PC-9 (cell line): ENCODE measurements around the gene TDRD7. TPM values are rescaled to one million over a fixed set of nuclear protein-coding genes. Genes with fewer than 3 reads are reported as not detected.

Experiments used
- BruUV-seq: library from RNA; stranded (reverse); fragments of 400-500 nt; replicated peaks from 2 replicates; lab custom pipeline; 2021; lab: Mats Ljungman, UMichigan
- CTCF ChIA-PET: fragments of 300-600 bp; sonication (Branson Sonifier 250); formaldehyde crosslinking; loops from one replicate; lab custom pipeline; 2022; ENCODE audit warnings: antibody characterized with exemption; lab: Charles Lee
- POLR2A ChIA-PET: fragments of 300-600 bp; sonication (Branson Sonifier 250); formaldehyde crosslinking; loops from one replicate; lab custom pipeline; 2022; ENCODE audit warnings: antibody characterized with exemption; ENCODE audit not compliant: unreplicated experiment; lab: Charles Lee
- DNase-seq, 2 experiments: peaks; one replicate each; pipeline versions ENCODE4 v3.0.0 to v3.0.0-alpha.2; 2015 to 2022; ENCODE audit warnings: mixed read lengths in 1 of 2
- H2AFZ ChIP-seq: fragments of 200-600 bp; sonication (generic); 2 replicates; pipeline ENCODE4 v1.8.1; 2017; ENCODE audit warnings: antibody characterized with exemption
- H3F3A ChIP-seq: fragments of 200-600 bp; sonication (generic); 2 replicates; pipeline ENCODE4 v1.8.1; 2017; ENCODE audit warnings: antibody characterized with exemption, mild to moderate bottlenecking, low read depth; ENCODE audit not compliant: insufficient read depth
- H3K27ac ChIP-seq: fragments of 200-600 bp; sonication (generic); 2 replicates; pipeline ENCODE4 v1.6.1; 2016; ENCODE audit warnings: mixed run types
- H3K27me3 ChIP-seq: fragments of 200-600 bp; sonication (generic); 2 replicates; pipeline ENCODE4 v1.6.1; 2016; ENCODE audit warnings: low read depth, mixed run types; ENCODE audit not compliant: insufficient read depth
- H3K36me3 ChIP-seq: fragments of 200-600 bp; sonication (generic); 2 replicates; pipeline ENCODE4 v1.6.1; 2016; ENCODE audit warnings: low read depth, mixed run types
- H3K4me1 ChIP-seq: fragments of 200-600 bp; sonication (generic); replicated peaks from 2 replicates; pipeline ENCODE4 v1.6.1; 2016; ENCODE audit warnings: mixed run types; ENCODE audit not compliant: insufficient read depth
- H3K4me2 ChIP-seq: fragments of 200-600 bp; sonication (generic); 2 replicates; pipeline ENCODE4 v1.6.1; 2017; ENCODE audit warnings: mixed run types
- H3K4me3 ChIP-seq: fragments of 200-600 bp; sonication (generic); 2 replicates; pipeline ENCODE4 v1.6.1; 2016; ENCODE audit warnings: mixed run types
- H3K79me2 ChIP-seq: fragments of 200-600 bp; sonication (generic); 2 replicates; pipeline ENCODE4 v1.6.1; 2017; ENCODE audit warnings: low read depth, mixed run types
- H3K9me2 ChIP-seq: fragments of 200-600 bp; sonication (generic); 2 replicates; pipeline ENCODE4 v1.8.1; 2017; ENCODE audit warnings: mild to moderate bottlenecking; ENCODE audit not compliant: insufficient read depth
- H3K9me3 ChIP-seq: fragments of 200-600 bp; sonication (generic); 2 replicates; pipeline ENCODE4 v1.8.1; 2016; ENCODE audit warnings: low read depth; ENCODE audit not compliant: insufficient read depth
- H4K20me1 ChIP-seq: fragments of 200-600 bp; sonication (generic); 2 replicates; pipeline ENCODE4 v1.8.1; 2017; ENCODE audit not compliant: insufficient read depth
- CTCF ChIP-seq: fragments of 200-600 bp; sonication (generic); conservative IDR thresholded peaks from 2 replicates; pipeline ENCODE4 v1.6.1; 2017; ENCODE audit warnings: mixed run types, antibody characterized with exemption, mild to moderate bottlenecking, moderate library complexity
- EZH2 ChIP-seq: fragments of 200-600 bp; sonication (generic); IDR thresholded peaks from 2 replicates; pipeline ENCODE4 v1.8.0; 2017; ENCODE audit warnings: antibody characterized with exemption, low read depth
- intact Hi-C: fragments of 100-400 bp; cut with micrococcal nuclease; formaldehyde crosslinking; loops from one replicate; pipeline ENCODE4 v1.10.0; 2022; ENCODE audit not compliant: unreplicated experiment
- total RNA-seq: library from RNA; stranded (reverse); gene quantifications from 2 replicates; pipeline ENCODE4 v1.2.3, GENCODE V29; 2021

The TDRD7 gene
- total RNA-seq, 1 experiment from 2014 or later, result 14.2 TPM

GRCh38 chr9:97479496-97480159 lies 67.7 kb downstream of the TDRD7 start:
- H3K9me3 ChIP-seq, result peaks cover 3% of the 10 kb centered on the region; the same call in 1 of the 2 replicates
- TF ChIP-seq EZH2, result no peak
- H3K9me2 ChIP-seq, result 0 out of 2 replicates have a peak, but pooled peaks cover 3% of the 10 kb centered on the region
- DNase-seq, result no peak
- intact Hi-C loops, result no loop called here
- CTCF ChIA-PET, result interaction anchor here (1.0 kb wide), 1 partner anchor 10 kb away, joined by 3 read pairs; no protein-coding TSS in a partner anchor
- POLR2A ChIA-PET, result no interaction called here
- no peak overlapping the region for H2AFZ ChIP-seq
- H3K27me3 ChIP-seq, result no peaks in the 10 kb centered on the region
- peaks cover 3% of the 10 kb centered on the region; the same call in 1 of the 2 replicates for H3F3A ChIP-seq
- no peak overlapping the region for H3K4me3 ChIP-seq
- H3K36me3 ChIP-seq, result no peaks in the 10 kb centered on the region; the same call in 1 of the 2 replicates
- no peak overlapping the region for H3K4me2 ChIP-seq
- no peak overlapping the region for H3K27ac ChIP-seq
- H3K79me2 ChIP-seq, result no peaks in the 10 kb centered on the region
- no peaks in the 10 kb centered on the region for H4K20me1 ChIP-seq
- no peaks in the 10 kb centered on the region for H3K4me1 ChIP-seq
- BruUV-seq, result no TSS peak

- H3K79me2 ChIP-seq, result no peaks in the 10 kb centered on the region
- H3K9me3 ChIP-seq, result peaks cover 3% of the 10 kb centered on the region; the same call in 1 of the 2 replicates
- no peaks in the 10 kb centered on the region for H3K27me3 ChIP-seq
- H3K4me1 ChIP-seq, result no peaks in the 10 kb centered on the region
- DNase-seq, result no peak
- no peak overlapping the region for H3K4me2 ChIP-seq
- H3K27ac ChIP-seq, result no peak overlapping the region
- ChIA-PET POLR2A (interaction anchor here (0.6 kb wide), 1 partner anchor 352 kb away, joined by 6 read pairs; no protein-coding TSS in a partner anchor), CTCF (interaction anchor here (1.0 kb wide), 1 partner anchor 11 kb away, joined by 3 read pairs; no protein-coding TSS in a partner anchor)
- 0 out of 2 replicates have a peak, but pooled peaks cover 3% of the 10 kb centered on the region for H3K9me2 ChIP-seq
- no peak overlapping the region for H3K4me3 ChIP-seq
- peaks cover 1% of the 10 kb centered on the region; the same call in 1 of the 2 replicates for H3F3A ChIP-seq
- no peak overlapping the region for H2AFZ ChIP-seq
- H3K36me3 ChIP-seq, result no peaks in the 10 kb centered on the region; the same call in 1 of the 2 replicates
- TF ChIP-seq CTCF (no peak), EZH2 (no peak)
- intact Hi-C loops, result no loop called here
- no TSS peak for BruUV-seq
- no peaks in the 10 kb centered on the region for H4K20me1 ChIP-seq
Measured at GRCh38 chr9:97480174-97480573, 68.3 kb downstream of the TDRD7 start.

- H4K20me1 ChIP-seq, result no peaks in the 10 kb centered on the region
- no peak overlapping the region for H3K4me2 ChIP-seq
- ChIA-PET CTCF (interaction anchor here (1.0 kb wide), 1 partner anchor 11 kb away, joined by 3 read pairs; no protein-coding TSS in a partner anchor), POLR2A (interaction anchor here (0.6 kb wide), 1 partner anchor 352 kb away, joined by 6 read pairs; no protein-coding TSS in a partner anchor)
- no peak overlapping the region for H3K27ac ChIP-seq
- 0 out of 2 replicates have a peak, but pooled peaks cover 3% of the 10 kb centered on the region for H3K9me2 ChIP-seq
- no TSS peak for BruUV-seq
- H3K27me3 ChIP-seq, result no peaks in the 10 kb centered on the region
- H3K9me3 ChIP-seq, result peaks cover 3% of the 10 kb centered on the region; the same call in 1 of the 2 replicates
- TF ChIP-seq EZH2 (no peak), CTCF (no peak)
- H3K4me3 ChIP-seq, result no peak overlapping the region
- H3K79me2 ChIP-seq, result no peaks in the 10 kb centered on the region
- no peak for DNase-seq
- no peaks in the 10 kb centered on the region for H3K4me1 ChIP-seq
- H2AFZ ChIP-seq, result no peak overlapping the region
- intact Hi-C loops, result no loop called here
- no peaks in the 10 kb centered on the region for H3F3A ChIP-seq
- no peaks in the 10 kb centered on the region; the same call in 1 of the 2 replicates for H3K36me3 ChIP-seq
Measured at GRCh38 chr9:97480749-97481148, 68.9 kb downstream of the TDRD7 start.
